HG03039 (cell line): Measurements from ENCODE around the gene LIFR.

Source experiments
- ATAC-seq: cut with Tn5 transposase; IDR thresholded peaks from one replicate; pipeline ENCODE4 v1.9.1; 2021; ENCODE audit warnings: mild to moderate bottlenecking, moderate library complexity; ENCODE audit not compliant: unreplicated experiment

Gene LIFR

DNA sequence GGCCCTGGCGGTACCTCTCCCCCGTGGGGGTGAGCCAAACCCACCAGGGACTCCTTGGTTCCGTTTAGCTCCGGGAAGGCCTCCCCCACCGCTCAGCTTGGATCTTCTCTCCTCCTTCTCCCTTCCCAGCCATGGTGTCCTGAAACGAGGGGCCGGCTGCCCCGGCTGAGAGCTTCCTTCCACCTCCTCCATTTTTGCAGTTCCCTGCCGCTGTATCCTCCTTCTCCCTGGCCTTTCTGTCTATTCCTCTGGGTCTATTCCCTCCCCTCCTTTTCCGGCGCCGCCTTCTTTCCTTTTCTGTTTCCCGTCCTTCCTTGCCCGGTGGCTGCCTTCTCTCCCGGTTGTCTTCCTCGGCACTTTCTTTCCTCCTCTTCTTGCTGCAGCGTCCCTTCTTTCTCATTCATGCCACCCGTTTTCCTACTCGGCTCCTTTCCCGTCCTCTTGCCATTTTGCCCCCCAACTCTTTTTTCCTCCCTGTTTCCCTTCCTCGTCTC is 110.4 kb downstream of the LIFR start:
- no peak for ATAC-seq

DNA sequence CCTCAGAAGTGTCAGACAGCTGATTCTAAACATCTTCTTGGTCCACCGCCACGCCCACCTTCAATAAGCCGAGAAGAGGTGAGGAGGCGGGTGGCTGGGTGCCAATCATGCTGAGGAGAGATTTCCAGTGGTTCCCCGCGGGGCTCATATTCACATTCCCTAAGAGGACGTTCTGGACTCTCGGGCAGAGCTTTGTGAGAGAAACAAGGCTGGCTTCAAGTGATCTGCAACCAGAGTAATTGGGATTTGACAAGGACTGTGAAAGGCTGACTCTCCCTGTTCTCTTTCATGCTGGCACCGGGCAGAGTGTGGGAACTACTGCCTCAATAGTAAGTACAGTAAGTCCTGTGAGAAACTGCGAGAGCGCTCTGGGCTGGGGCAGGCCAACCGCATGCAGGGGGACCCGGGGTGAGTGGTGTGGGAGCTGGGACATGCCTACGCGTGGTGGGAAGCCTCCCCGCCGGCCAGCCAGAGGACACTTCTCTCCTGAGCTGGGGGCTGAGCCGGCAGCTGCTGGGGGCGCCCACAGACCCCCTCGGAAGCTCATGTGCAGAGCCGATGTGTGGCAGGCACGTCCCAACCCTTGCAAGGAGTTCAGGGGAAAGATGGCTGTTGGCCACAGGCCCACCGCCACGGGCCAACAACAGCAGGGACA is 110.9 kb downstream of the LIFR start:
- no peak for ATAC-seq

DNA sequence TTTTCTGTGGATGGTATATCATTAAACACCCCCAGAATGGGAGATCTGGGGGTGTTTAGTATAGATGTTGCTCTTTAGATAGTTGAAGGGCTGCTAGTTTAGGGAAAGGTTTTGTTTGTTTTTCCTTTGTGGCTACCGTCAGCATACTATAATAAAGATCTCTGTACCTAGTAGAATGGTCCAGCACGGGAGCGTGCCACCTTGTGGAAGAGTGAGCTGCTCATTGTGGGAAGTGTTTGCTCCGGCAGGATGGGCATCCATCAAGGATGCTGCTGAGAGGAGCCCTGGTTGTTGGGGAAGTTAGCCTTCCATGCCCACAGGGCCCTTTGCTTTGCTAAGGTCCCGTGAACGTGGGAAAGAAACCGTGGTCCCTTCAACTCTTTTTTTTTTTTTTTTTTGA is 113.1 kb downstream of the LIFR start:
- ATAC-seq = no peak

DNA sequence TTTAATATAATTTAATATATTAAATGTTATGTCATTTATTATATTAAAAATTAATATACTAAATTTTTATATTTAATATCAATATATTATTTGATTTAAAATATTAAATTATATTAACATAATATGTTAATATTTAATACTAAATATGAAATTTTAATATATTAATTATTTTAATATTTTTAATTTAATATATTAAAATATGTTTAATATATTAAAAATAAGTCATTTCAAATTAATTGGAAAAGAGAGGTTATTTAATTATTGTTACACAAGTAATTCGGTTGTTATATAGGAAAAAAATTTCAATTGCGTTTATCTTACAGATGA is 114.2 kb downstream of the LIFR start:
- ATAC-seq = no peak

DNA sequence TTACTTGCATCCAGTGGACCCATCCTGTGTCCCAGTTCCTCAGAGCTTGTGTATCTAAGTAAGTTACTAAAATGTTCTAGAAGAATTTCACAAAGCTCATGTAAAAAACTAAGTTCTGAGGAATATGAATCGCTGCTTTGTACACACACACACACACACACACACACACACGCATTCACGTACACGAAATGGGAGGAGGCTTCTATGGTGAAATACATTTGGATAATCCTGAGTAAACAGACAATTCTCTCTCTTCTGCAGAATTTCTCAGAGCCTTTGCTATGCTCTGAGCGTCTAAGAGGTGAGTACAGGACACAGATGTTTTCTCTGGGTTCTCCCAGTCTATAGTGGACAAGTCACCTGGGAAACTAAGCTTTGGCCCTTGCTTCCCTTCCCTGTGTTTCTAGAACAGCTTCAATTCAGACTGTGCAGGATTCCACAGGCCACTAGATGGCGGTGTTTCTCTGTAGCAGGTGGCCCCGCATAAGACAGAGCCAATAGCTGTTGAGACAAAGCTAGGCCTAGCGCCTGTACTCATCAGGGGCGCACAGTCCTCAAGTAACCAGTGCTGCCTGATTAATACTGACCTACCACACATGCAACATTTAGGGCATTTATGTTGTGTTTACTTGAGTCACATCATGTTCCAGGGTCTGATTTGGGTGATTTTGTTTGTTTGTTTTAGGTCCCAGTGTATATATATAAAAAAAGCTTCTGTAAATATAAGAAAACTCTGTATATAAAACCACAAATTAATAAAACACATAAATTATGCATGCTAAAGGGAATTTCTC is 114.8 kb downstream of the LIFR start:
- peak; percentile 98 for ATAC-seq

DNA sequence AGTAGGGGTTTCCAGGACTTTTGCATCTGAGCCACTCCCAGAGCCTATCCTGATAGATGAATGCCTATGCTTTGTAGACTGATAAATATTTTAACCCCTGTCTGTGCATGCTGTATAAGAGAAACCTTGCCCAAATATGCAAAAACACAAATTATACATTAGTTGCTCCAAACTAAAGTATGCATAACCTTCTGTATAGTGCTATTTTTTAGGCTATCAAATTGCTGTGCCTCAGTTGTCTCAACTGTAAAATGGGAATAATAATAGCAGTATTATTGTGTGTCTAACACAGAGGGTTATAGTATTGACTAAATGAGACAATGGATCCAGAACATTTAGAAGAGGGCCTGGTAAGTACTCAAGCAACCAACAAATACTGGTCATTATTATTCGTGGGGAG is 117.7 kb downstream of the LIFR start:
- no peak for ATAC-seq

DNA sequence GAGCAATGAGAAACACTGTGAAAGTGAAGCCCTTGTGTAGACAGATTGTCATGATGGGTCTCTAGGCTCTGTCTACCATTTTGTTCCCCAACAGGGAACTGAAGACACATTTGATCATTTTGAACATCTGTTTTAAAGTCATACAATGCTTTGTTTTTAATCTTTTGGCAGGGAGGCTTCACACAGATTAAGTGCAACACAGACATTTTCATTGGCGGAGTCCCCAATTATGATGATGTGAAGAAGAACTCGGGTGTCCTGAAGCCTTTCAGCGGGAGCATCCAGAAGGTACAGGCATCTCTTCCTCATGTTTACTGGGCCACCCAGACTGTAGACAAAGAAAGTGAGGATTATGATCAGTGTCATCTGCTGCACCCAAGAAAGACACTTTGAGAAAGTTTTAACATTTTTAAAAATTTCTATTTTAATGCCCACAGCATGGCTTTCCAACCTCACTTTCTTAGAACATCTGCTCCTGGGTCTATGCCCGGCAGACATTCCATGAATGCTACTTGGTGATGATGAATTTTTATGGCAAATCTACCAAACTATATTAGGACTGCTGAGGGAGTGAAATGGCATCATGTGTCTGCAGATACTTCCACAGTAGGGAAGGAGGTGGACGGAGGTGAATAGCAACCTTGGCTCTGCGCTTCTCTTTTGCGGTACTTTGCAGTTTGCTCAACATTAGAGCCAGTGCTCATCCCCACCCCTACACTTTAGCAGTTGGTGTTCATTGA is 121.3 kb downstream of the LIFR start:
- no peak for ATAC-seq

DNA sequence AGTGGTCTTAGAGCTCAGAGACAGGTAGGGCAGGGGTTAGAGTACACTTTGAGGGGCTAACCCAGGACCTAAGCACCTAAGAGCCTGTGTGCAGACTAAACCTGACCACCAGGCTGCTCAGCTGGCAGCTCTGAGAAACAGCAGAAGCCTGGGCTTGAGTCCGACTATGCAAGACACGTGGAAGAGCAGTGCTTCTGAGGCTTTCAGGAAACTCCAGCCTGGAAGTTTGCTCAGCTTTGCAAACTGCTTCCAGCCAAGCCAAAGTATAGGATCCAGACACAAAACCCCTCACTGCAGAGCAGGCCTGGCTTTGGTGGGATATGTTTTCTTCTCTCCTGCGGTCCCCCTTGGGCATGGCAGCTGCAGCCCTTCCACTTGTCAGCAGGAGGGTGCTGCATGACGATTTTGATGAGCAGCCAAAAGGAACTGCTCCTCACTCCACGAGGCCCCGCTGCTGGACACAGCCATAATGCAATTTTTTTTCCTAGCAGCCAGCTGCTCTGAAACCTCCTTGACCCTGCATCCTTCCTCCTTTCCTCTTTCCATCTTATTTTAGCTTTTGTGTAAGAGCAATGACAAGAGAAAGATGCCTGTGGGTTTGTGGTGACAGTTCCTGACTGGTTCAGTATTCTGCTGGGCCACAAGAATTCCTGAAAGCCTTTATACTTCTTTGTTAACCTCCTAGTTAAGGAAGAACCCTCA is 123.1 kb downstream of the LIFR start:
- no peak for ATAC-seq

DNA sequence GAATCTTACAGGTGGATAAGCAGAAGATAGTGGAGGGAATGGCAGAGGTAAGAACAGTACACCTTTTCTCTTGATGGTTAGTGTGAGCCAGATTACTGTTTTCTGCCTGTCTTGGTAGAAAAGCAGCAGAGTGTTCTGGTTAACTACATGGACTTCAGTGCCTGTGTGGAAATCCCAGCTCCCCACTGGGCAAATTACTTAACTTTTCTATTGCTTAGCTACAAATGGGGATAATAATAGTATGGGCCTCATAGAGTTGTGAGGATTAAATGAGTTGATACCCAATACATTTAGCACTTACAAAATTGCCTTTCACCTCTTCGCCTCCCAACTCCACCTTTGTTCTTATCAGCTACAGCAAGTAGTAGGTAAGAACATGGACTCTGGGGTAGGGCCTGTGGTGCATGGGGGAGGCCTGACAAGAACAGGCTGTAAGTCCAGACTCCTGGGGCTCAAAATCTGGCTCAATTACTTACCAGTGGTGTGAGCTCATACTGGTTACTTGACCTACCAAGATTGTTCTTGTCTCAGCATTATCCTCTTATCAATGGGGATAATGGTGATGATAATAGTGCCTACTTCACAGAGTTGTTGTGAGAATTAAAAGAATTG is 125.1 kb downstream of the LIFR start:
- no peak for ATAC-seq

DNA sequence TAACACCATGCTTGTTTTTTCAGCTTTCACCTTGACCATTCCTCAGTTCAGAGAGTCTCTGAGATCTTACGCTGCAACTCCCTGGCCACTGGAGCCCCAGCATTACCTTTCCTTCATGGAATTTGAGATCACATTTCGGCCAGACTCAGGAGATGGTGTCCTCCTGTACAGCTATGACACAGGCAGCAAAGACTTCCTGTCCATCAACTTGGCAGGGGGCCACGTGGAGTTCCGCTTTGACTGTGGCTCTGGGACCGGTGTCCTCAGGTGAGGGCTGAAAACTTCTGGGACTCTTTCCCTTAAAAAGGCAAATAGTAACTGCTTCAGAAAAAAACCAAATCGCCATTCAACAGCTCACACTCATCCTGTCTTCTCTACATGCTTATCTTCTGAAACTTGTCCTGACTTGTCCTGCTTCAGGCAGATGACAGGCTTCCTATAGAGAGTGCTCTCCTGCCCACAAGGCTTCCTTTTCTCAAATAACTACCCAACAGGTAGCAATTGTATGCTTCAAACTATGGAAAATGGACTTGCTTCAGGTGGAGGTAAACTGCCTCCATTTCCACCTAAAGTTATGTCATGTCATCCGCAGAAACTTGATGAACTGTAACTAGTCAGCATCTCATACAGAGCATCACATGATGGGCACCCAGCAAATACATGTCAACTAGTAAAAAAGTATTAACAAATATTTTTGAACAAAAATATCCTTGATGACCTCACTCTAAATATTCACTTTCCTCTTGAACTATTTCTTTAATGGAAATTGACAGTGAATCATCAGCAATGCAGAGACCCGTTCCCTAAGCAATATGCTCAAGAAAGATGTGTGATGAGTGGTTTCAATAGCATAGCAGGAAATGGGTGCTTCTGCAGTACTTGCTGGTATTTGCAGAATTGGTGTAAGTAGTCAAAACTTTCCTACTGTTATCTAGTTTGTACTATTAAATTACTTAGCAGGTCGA is 129.2 kb downstream of the LIFR start:
- ATAC-seq = no peak

DNA sequence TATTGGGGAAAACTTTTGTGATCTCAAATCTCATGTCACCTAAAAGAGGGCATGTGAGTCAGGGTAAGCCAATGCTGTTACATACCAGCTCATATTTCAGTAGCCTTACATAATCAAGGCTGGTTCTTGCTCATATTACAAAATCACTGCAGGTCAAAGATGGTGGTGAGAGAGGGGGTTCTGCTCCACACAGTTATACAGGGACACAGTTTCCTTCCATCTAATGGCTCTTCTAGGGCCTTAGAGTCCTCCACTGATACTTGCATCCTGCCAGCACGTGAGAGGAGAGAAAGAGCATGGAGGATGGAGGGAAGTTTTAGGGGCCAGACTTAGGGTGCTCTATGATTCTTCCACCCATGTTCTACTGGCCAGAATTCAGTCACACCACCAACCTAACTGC is 130.0 kb downstream of the LIFR start:
- ATAC-seq = no peak
